HCT116 (cell line): ENCODE data around the gene HSFX4.

Experiments
- CEBPB ChIP-seq: IDR thresholded peaks from 2 replicates; pipeline ENCODE4 v1.6.1; 2012; ENCODE audit warnings: low read depth
- CTCF ChIP-seq, 3 experiments: fragments of 200-600 bp in 1 of 3; sonication (generic) in 1 of 3; IDR thresholded peaks in 2 of 3; conservative IDR thresholded peaks in 1 of 3; 2 replicates each; pipeline ENCODE4 v1.5.1; 2012 to 2017; ENCODE audit warnings: low read depth in 2 of 3, low read length in 2 of 3, antibody characterized with exemption in 1 of 3, borderline replicate concordance in 1 of 3, control low read depth in 1 of 3, mild to moderate bottlenecking in 1 of 3, mixed read lengths in 1 of 3, mixed run types in 1 of 3, moderate library complexity in 1 of 3; ENCODE audit not compliant: insufficient read depth in 1 of 3
- EZH2 ChIP-seq: fragments of 200-600 bp; sonication (generic); IDR thresholded peaks from 2 replicates; pipeline ENCODE4 v1.6.1; 2017; ENCODE audit warnings: antibody characterized with exemption, mixed run types
- EZH2phosphoT487 ChIP-seq: fragments of 200-600 bp; IDR thresholded peaks from 2 replicates; pipeline ENCODE4 v1.6.1; 2018; ENCODE audit warnings: antibody characterized with exemption, borderline replicate concordance
- POLR2A ChIP-seq: IDR thresholded peaks from 2 replicates; pipeline ENCODE4 v1.7.0; 2011; ENCODE audit warnings: borderline replicate concordance; ENCODE audit not compliant: insufficient read depth, insufficient read length; ENCODE audit errors: extremely low read depth
- POLR2AphosphoS5 ChIP-seq: IDR thresholded peaks from 2 replicates; pipeline ENCODE4 v1.6.1; 2011; ENCODE audit warnings: mild to moderate bottlenecking, low read depth, low read length, moderate library complexity
- YY1 ChIP-seq: IDR thresholded peaks from 2 replicates; pipeline ENCODE4 v1.6.1; 2011; ENCODE audit warnings: low read length, low read depth, moderate library complexity, mild to moderate bottlenecking; ENCODE audit not compliant: insufficient replicate concordance; ENCODE audit errors: extremely low read depth
- ZFX ChIP-seq: fragments of 450-650 bp; IDR thresholded peaks from 2 replicates; pipeline ENCODE4 v1.6.1; 2017

DNA sequence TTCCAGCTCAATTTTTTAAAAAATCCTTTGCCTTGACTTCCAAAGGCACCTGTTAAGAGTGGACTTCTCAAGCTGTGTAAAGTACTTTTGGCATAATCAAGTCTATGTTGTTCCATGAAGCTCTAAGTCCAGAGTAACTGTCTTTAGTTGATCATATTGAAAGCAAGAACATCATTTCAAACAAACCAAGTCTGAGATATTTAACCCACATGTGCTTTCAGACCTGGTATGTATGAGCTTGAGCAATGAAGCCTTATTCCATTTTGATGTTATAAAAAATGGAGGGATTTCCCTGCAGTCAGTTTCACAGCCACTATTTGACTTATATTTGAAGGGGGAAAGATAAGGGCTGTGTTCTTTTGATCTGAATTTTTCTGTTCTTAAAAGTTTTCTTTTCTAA lies 32.6 kb downstream of the HSFX4 start:
- TF ChIP-seq CTCF (IDR thresholded peaks at IDR 0.05 in 2 of 3, conservative IDR thresholded peaks at IDR 0.05 in 1 of 3; ENCODE audit: borderline replicate concordance in 1 of 3, insufficient read depth in 1 of 3, low read depth in 2 of 3, low read length in 2 of 3) (no peak), EZH2phosphoT487 (no peak), CEBPB (no peak), EZH2 (no peak), POLR2A (no peak), POLR2AphosphoS5 (no peak), YY1 (no peak), ZFX (no peak)
